OCI-LY7 (cell line): ENCODE data around the gene SLC35A3.

ENCODE experiments used
- EZH2phosphoT487 ChIP-seq: fragments of 200-600 bp; sonication (generic); IDR thresholded peaks from 2 replicates; pipeline ENCODE4 v1.6.1; 2018; ENCODE audit warnings: low read depth, borderline replicate concordance, mild to moderate bottlenecking, mixed run types, antibody characterized with exemption, low read length, moderate library complexity, mixed read lengths
- TF ChIP-seq, protein P1 (sequence below): fragments of 200-600 bp; sonication (generic); conservative IDR thresholded peaks from 2 replicates; pipeline ENCODE4 v1.5.1; 2014; ENCODE audit warnings: mild to moderate bottlenecking, antibody characterized with exemption, low read length, moderate library complexity, mixed read lengths

- TF ChIP-seq, protein P1, sequence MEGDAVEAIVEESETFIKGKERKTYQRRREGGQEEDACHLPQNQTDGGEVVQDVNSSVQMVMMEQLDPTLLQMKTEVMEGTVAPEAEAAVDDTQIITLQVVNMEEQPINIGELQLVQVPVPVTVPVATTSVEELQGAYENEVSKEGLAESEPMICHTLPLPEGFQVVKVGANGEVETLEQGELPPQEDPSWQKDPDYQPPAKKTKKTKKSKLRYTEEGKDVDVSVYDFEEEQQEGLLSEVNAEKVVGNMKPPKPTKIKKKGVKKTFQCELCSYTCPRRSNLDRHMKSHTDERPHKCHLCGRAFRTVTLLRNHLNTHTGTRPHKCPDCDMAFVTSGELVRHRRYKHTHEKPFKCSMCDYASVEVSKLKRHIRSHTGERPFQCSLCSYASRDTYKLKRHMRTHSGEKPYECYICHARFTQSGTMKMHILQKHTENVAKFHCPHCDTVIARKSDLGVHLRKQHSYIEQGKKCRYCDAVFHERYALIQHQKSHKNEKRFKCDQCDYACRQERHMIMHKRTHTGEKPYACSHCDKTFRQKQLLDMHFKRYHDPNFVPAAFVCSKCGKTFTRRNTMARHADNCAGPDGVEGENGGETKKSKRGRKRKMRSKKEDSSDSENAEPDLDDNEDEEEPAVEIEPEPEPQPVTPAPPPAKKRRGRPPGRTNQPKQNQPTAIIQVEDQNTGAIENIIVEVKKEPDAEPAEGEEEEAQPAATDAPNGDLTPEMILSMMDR, result peak; percentile 79
- no peak for TF ChIP-seq EZH2phosphoT487
These were observed 64.7 kb downstream of the SLC35A3 start for GRCh38 chr1:100034470-100034869.
